A673 (cell line): ENCODE results near the gene CCS. TPM values are rescaled to one million over a fixed set of nuclear protein-coding genes. Genes with fewer than 3 reads are reported as not detected.

Experiments
- BruUV-seq: library from RNA; stranded (reverse); fragments of 400-500 nt; replicated peaks from 2 replicates; lab custom pipeline; 2021; lab: Mats Ljungman, UMichigan
- CTCF ChIA-PET: fragments of 300-600 bp; sonication (Branson Sonifier 250); formaldehyde crosslinking; loops from one replicate; lab custom pipeline; 2022; ENCODE audit warnings: antibody characterized with exemption; lab: Charles Lee
- POLR2A ChIA-PET: fragments of 300-600 bp; sonication (Branson Sonifier 250); formaldehyde crosslinking; loops from one replicate; lab custom pipeline; 2022; ENCODE audit warnings: antibody characterized with exemption; ENCODE audit not compliant: low non-redundant PET; lab: Charles Lee
- DNase-seq: peaks from one replicate; pipeline ENCODE4 v3.0.0-alpha.2; 2015; ENCODE audit warnings: low spot score
- H3K27ac ChIP-seq: fragments of 200-600 bp; sonication (generic); 2 replicates; pipeline ENCODE4 v1.5.1; 2016; ENCODE audit warnings: mixed run types, low read depth, mild to moderate bottlenecking, mixed read lengths, antibody characterized with exemption, low read length; ENCODE audit not compliant: poor library complexity, severe bottlenecking
- H3K27me3 ChIP-seq: fragments of 200-600 bp; sonication (generic); replicated peaks from 2 replicates; pipeline ENCODE4 v1.6.1; 2017; ENCODE audit warnings: mixed run types, low read depth, mild to moderate bottlenecking, mixed read lengths, antibody characterized with exemption, low read length; ENCODE audit not compliant: insufficient read depth, poor library complexity
- H3K36me3 ChIP-seq: fragments of 200-600 bp; sonication (generic); 2 replicates; pipeline ENCODE4 v1.6.1; 2016; ENCODE audit warnings: mixed run types, mild to moderate bottlenecking, mixed read lengths, antibody characterized with exemption, low read length; ENCODE audit not compliant: insufficient read depth, poor library complexity, severe bottlenecking
- H3K4me1 ChIP-seq: fragments of 200-600 bp; sonication (generic); 2 replicates; pipeline ENCODE4 v1.6.1; 2017; ENCODE audit warnings: mixed run types, mild to moderate bottlenecking, mixed read lengths, antibody characterized with exemption, low read length; ENCODE audit not compliant: insufficient read depth, poor library complexity, severe bottlenecking
- H3K4me3 ChIP-seq: fragments of 200-600 bp; sonication (generic); 2 replicates; pipeline ENCODE4 v1.5.1; 2016; ENCODE audit warnings: low read depth, mixed run types, mild to moderate bottlenecking, mixed read lengths, low read length; ENCODE audit not compliant: poor library complexity, severe bottlenecking
- H3K9me3 ChIP-seq: fragments of 200-600 bp; sonication (generic); 2 replicates; pipeline ENCODE4 v1.6.1; 2016; ENCODE audit warnings: mixed run types, low read depth, mild to moderate bottlenecking, mixed read lengths, antibody characterized with exemption, low read length; ENCODE audit not compliant: poor library complexity, severe bottlenecking
- CTCF ChIP-seq: fragments of 300-800, 200-600 bp; sonication (generic); conservative IDR thresholded peaks from 2 replicates; pipeline ENCODE4 v1.5.1; 2017; ENCODE audit warnings: low read depth, mild to moderate bottlenecking, antibody characterized with exemption, low read length, moderate library complexity, mixed read lengths
- EZH2 ChIP-seq: fragments of 200-600 bp; sonication (generic); IDR thresholded peaks from 2 replicates; pipeline ENCODE4 v1.6.1; 2017; ENCODE audit warnings: borderline replicate concordance, low read depth, mild to moderate bottlenecking, mixed read lengths, antibody characterized with exemption, low read length; ENCODE audit not compliant: poor library complexity, severe bottlenecking
- intact Hi-C: fragments of 100-400 bp; cut with micrococcal nuclease; formaldehyde crosslinking; loops from one replicate; pipeline ENCODE4 v1.10.0; 2022; ENCODE audit not compliant: unreplicated experiment
- total RNA-seq: library from RNA; stranded (reverse); gene quantifications from 2 replicates; pipeline ENCODE4 v1.2.3, GENCODE V29; 2021

Gene CCS
- total RNA-seq, 1 experiment from 2014 or later, result 43.8 TPM

DNA sequence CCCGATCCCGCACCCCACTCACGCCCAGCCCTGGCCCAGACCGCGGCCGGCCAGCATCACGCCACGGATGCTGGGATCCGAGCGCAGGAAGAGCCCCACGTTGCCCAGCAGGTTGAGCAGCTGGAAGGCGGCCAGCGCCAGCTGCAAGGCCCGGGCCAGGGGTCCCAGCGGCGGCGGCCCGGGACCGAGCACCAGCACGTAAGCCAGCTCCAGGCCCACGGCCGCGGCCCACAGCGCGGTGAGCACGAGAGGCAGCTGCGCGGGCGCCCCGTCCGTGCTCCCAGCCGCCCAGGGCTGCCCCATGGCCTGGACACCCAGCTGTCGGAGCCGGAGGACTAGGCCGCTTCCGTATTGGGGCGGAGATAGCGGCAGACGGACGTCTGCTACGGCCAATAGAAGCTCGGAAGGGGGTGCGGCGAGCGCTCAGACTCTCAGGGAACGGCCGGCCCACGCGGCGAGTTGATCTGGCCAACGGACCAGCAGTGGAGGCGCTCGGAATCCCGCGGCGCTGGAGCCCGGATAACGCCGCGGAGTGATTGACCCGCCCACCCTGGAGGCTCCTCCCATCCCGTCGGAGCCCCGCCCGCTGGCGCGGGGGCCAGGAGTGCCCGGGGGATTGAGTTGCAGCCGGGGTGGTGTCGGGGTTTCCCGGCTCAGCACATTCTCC, 47.2 kb upstream of the CCS start, which contains the start of gene ZDHHC24:
Gene ZDHHC24, minus strand, starts transcription at position 348 of the 667 bp plus-strand sequence. Its CDS starts 45 bp downstream, at position 303.
- ChIA-PET POLR2A (no interaction called here), CTCF (interaction anchor here (1.1 kb wide), 1 partner anchor 133 kb away, joined by 3 read pairs; no protein-coding TSS in a partner anchor)
- no peak for TF ChIP-seq CTCF
- TF ChIP-seq EZH2, result no peak
- Histone ChIP-seq H3K9me3 (no peaks in the 10 kb centered on the region), H3K4me3 (peak within 1 kb of the TSS; percentile 75), H3K27me3 (no peaks in the 10 kb centered on the region), H3K27ac (peak within 1 kb of the TSS; percentile 57), H3K36me3 (no peaks in the 10 kb centered on the region), H3K4me1 (peaks cover 4% of the 10 kb centered on the region)
- BruUV-seq, result no TSS peak
- peak; percentile 98 for DNase-seq
- intact Hi-C loops, result no loop called here

DNA sequence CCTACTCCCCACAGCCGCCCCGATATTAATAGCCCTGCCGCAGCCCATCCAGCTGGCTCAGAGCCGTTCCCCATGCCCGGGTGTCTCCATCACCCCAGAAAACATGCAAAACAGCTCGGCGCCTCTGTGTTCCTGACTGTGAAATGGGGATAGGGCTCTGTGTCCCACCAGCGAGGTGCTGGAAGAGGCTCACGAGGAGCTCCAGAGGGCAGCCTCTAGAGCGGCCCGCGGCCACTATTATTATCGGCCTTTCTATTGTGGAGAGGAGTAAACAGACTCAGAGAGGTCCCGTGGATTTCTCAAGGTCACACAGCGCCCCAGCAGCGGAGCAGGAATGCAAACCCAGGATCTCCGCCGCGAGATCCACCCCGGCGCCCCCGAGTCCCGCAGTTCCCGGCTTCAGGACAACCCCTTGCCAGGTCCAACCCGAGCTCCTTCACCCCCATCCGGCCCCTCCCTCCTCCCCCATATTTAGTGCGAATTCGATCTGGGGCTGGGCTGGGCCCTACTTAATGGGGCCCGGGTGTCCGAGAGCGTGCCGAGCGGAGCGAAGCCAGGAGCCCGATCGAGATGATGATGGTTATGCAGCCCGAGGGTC, 46.5 kb upstream of the CCS start, which contains the start of gene ACTN3:
Gene ACTN3, plus strand, starts transcription at position 536 of the 598 bp plus-strand sequence. Its CDS starts 35 bp downstream, at position 571.
- CTCF ChIA-PET, result interaction anchor here (1.1 kb wide), 1 partner anchor 132 kb away, joined by 3 read pairs; no protein-coding TSS in a partner anchor
- TF ChIP-seq CTCF (no peak), EZH2 (no peak)
- POLR2A ChIA-PET, result no interaction called here
- BruUV-seq, result no TSS peak
- H3K27ac ChIP-seq, result peak within 1 kb of the TSS; percentile 57
- intact Hi-C loops, result no loop called here
- H3K36me3 ChIP-seq, result no peaks in the 10 kb centered on the region
- peaks cover 4% of the 10 kb centered on the region for H3K4me1 ChIP-seq
- H3K9me3 ChIP-seq, result no peaks in the 10 kb centered on the region
- DNase-seq, result peak; percentile 38
- H3K4me3 ChIP-seq, result peak within 1 kb of the TSS; percentile 75
- H3K27me3 ChIP-seq, result no peaks in the 10 kb centered on the region

GRCh38 chr11:66546966-66547661, 45.9 kb upstream of the CCS start:
- H3K36me3 ChIP-seq, result no peaks in the 10 kb centered on the region
- H3K27me3 ChIP-seq, result no peaks in the 10 kb centered on the region
- ChIA-PET POLR2A (no interaction called here), CTCF (no interaction called here)
- no peaks in the 10 kb centered on the region for H3K9me3 ChIP-seq
- intact Hi-C loops, result no loop called here
- no peak for DNase-seq
- no peak overlapping the region for H3K4me3 ChIP-seq
- TF ChIP-seq CTCF (no peak), EZH2 (no peak)
- no peak overlapping the region for H3K27ac ChIP-seq
- peaks cover 4% of the 10 kb centered on the region for H3K4me1 ChIP-seq
- BruUV-seq, result no TSS peak
